ENCODE data around the gene SMARCD1.

Gene SMARCD1

GRCh38 chr12:50057000-50057841 lies 27.9 kb upstream of the SMARCD1 start, which contains the start of gene ASIC1:
TSS of gene ASIC1 (plus strand) at chr12:50057596. CDS start at chr12:50058767, 1,171 bp downstream.
- DNase-seq (ENCODE audit: low read depth, low spot score): no peak

- DNase-seq (ENCODE audit: low read depth, low spot score): no peak
Measured at GRCh38 chr12:50057896-50058670, 27.1 kb upstream of the SMARCD1 start.

- no peak for DNase-seq (ENCODE audit: low read depth, low spot score)
Measured at GRCh38 chr12:50058743-50059312, 26.3 kb upstream of the SMARCD1 start.

- DNase-seq (ENCODE audit: low read depth, low spot score): no peak
Measured at GRCh38 chr12:50059440-50060119, 25.6 kb upstream of the SMARCD1 start.

GRCh38 chr12:50060120-50060468 lies 25.0 kb upstream of the SMARCD1 start:
- no peak for DNase-seq (ENCODE audit: low read depth, low spot score)

GRCh38 chr12:50061171-50061570 lies 24.0 kb upstream of the SMARCD1 start:
- DNase-seq (ENCODE audit: low read depth, low spot score): no peak

- DNase-seq (ENCODE audit: low read depth, low spot score): no peak
Measured at GRCh38 chr12:50061946-50062686, 23.0 kb upstream of the SMARCD1 start.

- no peak for DNase-seq (ENCODE audit: low read depth, low spot score)
Measured at GRCh38 chr12:50062728-50063460, 22.2 kb upstream of the SMARCD1 start.

GRCh38 chr12:50065726-50066310 lies 19.3 kb upstream of the SMARCD1 start:
- no peak for DNase-seq (ENCODE audit: low read depth, low spot score)

- no peak for DNase-seq (ENCODE audit: low read depth, low spot score)
Measured at GRCh38 chr12:50066402-50066801, 18.7 kb upstream of the SMARCD1 start.

- no peak for DNase-seq (ENCODE audit: low read depth, low spot score)
Measured at GRCh38 chr12:50069069-50069468, 16.1 kb upstream of the SMARCD1 start.

GRCh38 chr12:50069539-50069938 lies 15.6 kb upstream of the SMARCD1 start:
- no peak for DNase-seq (ENCODE audit: low read depth, low spot score)

GRCh38 chr12:50070314-50071060 lies 14.7 kb upstream of the SMARCD1 start:
- peak; percentile 70 for DNase-seq (ENCODE audit: low read depth, low spot score)

- no peak for DNase-seq (ENCODE audit: low read depth, low spot score)
Measured at GRCh38 chr12:50072198-50072907, 12.8 kb upstream of the SMARCD1 start.

GRCh38 chr12:50073206-50073605 lies 11.9 kb upstream of the SMARCD1 start:
- DNase-seq (ENCODE audit: low read depth, low spot score): no peak

GRCh38 chr12:50073712-50074111 lies 11.4 kb upstream of the SMARCD1 start:
- DNase-seq (ENCODE audit: low read depth, low spot score): no peak

GRCh38 chr12:50074936-50075807 lies 10.0 kb upstream of the SMARCD1 start:
- DNase-seq (ENCODE audit: low read depth, low spot score): peak; percentile 65

GRCh38 chr12:50075808-50076170 lies 9.4 kb upstream of the SMARCD1 start:
- no peak for DNase-seq (ENCODE audit: low read depth, low spot score)
